Calu3 (cell line): ENCODE data around the gene KCNH2. TPM values are rescaled to one million over a fixed set of nuclear protein-coding genes. Genes with fewer than 3 reads are reported as not detected.

Experiments
- BruUV-seq: library from RNA; stranded (reverse); fragments of 400-500 nt; replicated peaks from 2 replicates; lab custom pipeline; 2021; lab: Mats Ljungman, UMichigan
- CTCF ChIA-PET: fragments of 300-600 bp; sonication (Branson Sonifier 250); formaldehyde crosslinking; loops from one replicate; lab custom pipeline; 2022; ENCODE audit warnings: antibody characterized with exemption; lab: Charles Lee
- DNase-seq: peaks from one replicate; pipeline ENCODE4 v3.0.0; 2022
- H3K27ac Mint-ChIP-seq: one replicate; pipeline ENCODE4 v1.8.0; 2022; ENCODE audit warnings: mixed read lengths; ENCODE audit not compliant: unreplicated experiment
- H3K27me3 Mint-ChIP-seq: one replicate; pipeline ENCODE4 v1.8.0; 2022; ENCODE audit warnings: mixed read lengths; ENCODE audit not compliant: unreplicated experiment
- H3K36me3 Mint-ChIP-seq: one replicate; pipeline ENCODE4 v1.8.0; 2022; ENCODE audit warnings: mild to moderate bottlenecking, moderate library complexity, mixed read lengths; ENCODE audit not compliant: insufficient read depth, unreplicated experiment
- H3K4me1 Mint-ChIP-seq: one replicate; pipeline ENCODE4 v1.8.0; 2022; ENCODE audit warnings: mild to moderate bottlenecking, low read depth, mixed read lengths; ENCODE audit not compliant: unreplicated experiment
- H3K4me3 Mint-ChIP-seq: one replicate; pipeline ENCODE4 v1.8.0; 2022; ENCODE audit warnings: mild to moderate bottlenecking, low read depth, moderate library complexity, mixed read lengths; ENCODE audit not compliant: unreplicated experiment
- H3K9me3 Mint-ChIP-seq: one replicate; pipeline ENCODE4 v1.8.0; 2022; ENCODE audit warnings: low read depth, mixed read lengths; ENCODE audit not compliant: unreplicated experiment
- CTCF ChIP-seq: fragments of 200-600 bp; IDR thresholded peaks from one replicate; pipeline ENCODE4 v1.8.0; 2022; ENCODE audit warnings: antibody characterized with exemption; ENCODE audit not compliant: unreplicated experiment
- intact Hi-C: fragments of 100-400 bp; cut with micrococcal nuclease; formaldehyde crosslinking; loops from one replicate; pipeline ENCODE4 v1.10.0; 2022; ENCODE audit not compliant: unreplicated experiment
- total RNA-seq: library from RNA; stranded (reverse); gene quantifications from 2 replicates; pipeline ENCODE4 v1.2.3, GENCODE V29; 2022

The KCNH2 gene
- total RNA-seq, 1 experiment from 2014 or later: 0.45 TPM

- CTCF ChIA-PET: interaction anchor here (0.6 kb wide), 1 partner anchor 168 kb away, joined by 3 read pairs; no protein-coding TSS in a partner anchor
These were observed 46.8 kb downstream of the KCNH2 start for GRCh38 chr7:150931199-150931869.

GRCh38 chr7:150928541-150928940, 49.6 kb downstream of the KCNH2 start:
- no peak for TF ChIP-seq CTCF
- Mint-ChIP-seq H3K4me1 (no peaks in the 10 kb centered on the region), H3K27ac (no peak overlapping the region), H3K36me3 (peaks cover 3% of the 10 kb centered on the region), H3K9me3 (no peaks in the 10 kb centered on the region), H3K4me3 (no peak overlapping the region), H3K27me3 (peaks cover 76% of the 10 kb centered on the region)
- DNase-seq: no peak
- intact Hi-C loops: no loop called here
- no TSS peak for BruUV-seq
- CTCF ChIA-PET: no interaction called here

More at GRCh38 chr7:150931199-150931869, 46.8 kb downstream of the KCNH2 start:
- no TSS peak for BruUV-seq
- intact Hi-C loops: no loop called here
- Mint-ChIP-seq H3K9me3 (no peaks in the 10 kb centered on the region), H3K27ac (no peak overlapping the region), H3K4me3 (no peak overlapping the region), H3K36me3 (peaks cover 5% of the 10 kb centered on the region), H3K27me3 (peaks cover 58% of the 10 kb centered on the region), H3K4me1 (no peaks in the 10 kb centered on the region)
- no peak for DNase-seq
- no peak for TF ChIP-seq CTCF

- BruUV-seq: no TSS peak
- Mint-ChIP-seq H3K9me3 (no peaks in the 10 kb centered on the region), H3K27ac (no peak overlapping the region), H3K27me3 (peaks cover 79% of the 10 kb centered on the region), H3K36me3 (no peaks in the 10 kb centered on the region), H3K4me1 (no peaks in the 10 kb centered on the region), H3K4me3 (no peak overlapping the region)
- CTCF ChIA-PET: no interaction called here
- DNase-seq: no peak
- TF ChIP-seq CTCF: no peak
- intact Hi-C loops: no loop called here
These were observed 50.2 kb downstream of the KCNH2 start for GRCh38 chr7:150927956-150928344.

GRCh38 chr7:150927157-150927955, 50.8 kb downstream of the KCNH2 start:
- Mint-ChIP-seq H3K36me3 (no peaks in the 10 kb centered on the region), H3K4me1 (no peaks in the 10 kb centered on the region), H3K4me3 (no peak overlapping the region), H3K27me3 (peaks cover 85% of the 10 kb centered on the region), H3K9me3 (no peaks in the 10 kb centered on the region), H3K27ac (no peak overlapping the region)
- no peak for TF ChIP-seq CTCF
- intact Hi-C loops: no loop called here
- no peak for DNase-seq
- no TSS peak for BruUV-seq
- CTCF ChIA-PET: no interaction called here
